Measurements from ENCODE around the gene AUH.
"Not testable (repeated sequence)": the region's sequence is repeated elsewhere in the genome, so short reads cannot be mapped to it uniquely, and the experiment has no call there.

AUH gene

GRCh38 chr9:91378054-91378453 is 16.3 kb upstream of the AUH start:
- DNase-seq = not testable (repeated sequence)

- no peak for DNase-seq
These were observed 14.5 kb upstream of the AUH start for GRCh38 chr9:91376239-91376638.

- DNase-seq = no peak
These were observed 13.2 kb upstream of the AUH start for GRCh38 chr9:91374939-91375338.

GRCh38 chr9:91371894-91372293 is 10.2 kb upstream of the AUH start:
- no peak for DNase-seq

GRCh38 chr9:91370006-91370405 is 8.3 kb upstream of the AUH start:
- DNase-seq = not testable (repeated sequence)

GRCh38 chr9:91364702-91365101 is 3.0 kb upstream of the AUH start:
- DNase-seq = no peak

GRCh38 chr9:91364005-91364404 is 2.3 kb upstream of the AUH start:
- no peak for DNase-seq

GRCh38 chr9:91362051-91362611 is 413 bp upstream of the AUH start:
- no peak for DNase-seq

GRCh38 chr9:91360551-91361290 is 997 bp downstream of the AUH start:
- DNase-seq = no peak

GRCh38 chr9:91359734-91360470 is 1.8 kb downstream of the AUH start:
- DNase-seq = no peak

GRCh38 chr9:91359083-91359482 is 2.6 kb downstream of the AUH start:
- no peak for DNase-seq

GRCh38 chr9:91354881-91355280 is 6.8 kb downstream of the AUH start:
- DNase-seq = no peak

- no peak for DNase-seq
These were observed 12.6 kb downstream of the AUH start for GRCh38 chr9:91349115-91349555.

- no peak for DNase-seq
These were observed 13.4 kb downstream of the AUH start for GRCh38 chr9:91348191-91348807.

GRCh38 chr9:91347377-91347776 is 14.3 kb downstream of the AUH start:
- DNase-seq = no peak

GRCh38 chr9:91346644-91347043 is 15.1 kb downstream of the AUH start:
- DNase-seq = no peak

GRCh38 chr9:91345978-91346377 is 15.7 kb downstream of the AUH start:
- DNase-seq = no peak

GRCh38 chr9:91342575-91342974 is 19.1 kb downstream of the AUH start:
- no peak for DNase-seq

GRCh38 chr9:91341749-91342148 is 20.0 kb downstream of the AUH start:
- no peak for DNase-seq

GRCh38 chr9:91341258-91341746 is 20.4 kb downstream of the AUH start:
- no peak for DNase-seq

- no peak for DNase-seq
These were observed 21.2 kb downstream of the AUH start for GRCh38 chr9:91340395-91340967.

- DNase-seq = no peak
These were observed 23.0 kb downstream of the AUH start for GRCh38 chr9:91338681-91339080.

GRCh38 chr9:91336786-91337185 is 24.9 kb downstream of the AUH start:
- no peak for DNase-seq

Data from NCI-H510A treated with DMSO at 0.1 percent for 48 hours (cell line).